Transverse colon (tissue), 4 donors: ENCODE data around the gene PRIM2. TPM values are rescaled to one million over a fixed set of nuclear protein-coding genes. Genes with fewer than 3 reads are reported as not detected.
"Not testable (repeated sequence)": the region's sequence is repeated elsewhere in the genome, so short reads cannot be mapped to it uniquely, and the experiment has no call there.

Source experiments
- DNase-seq: peaks from one replicate; pipeline ENCODE4 v3.0.0-alpha.2; 2019
- H3K27ac ChIP-seq, 4 donors: fragments of 200-600 bp; sonication (generic); 2 replicates each; pipeline ENCODE4 v1.5.1; 2016 to 2018; ENCODE audit warnings: inconsistent platforms in 4 of 4
- H3K27me3 ChIP-seq: fragments of 200-600 bp; sonication (generic); 2 replicates; pipeline ENCODE4 v1.5.1; 2017; ENCODE audit warnings: inconsistent platforms
- H3K36me3 ChIP-seq, 4 donors: fragments of 200-600 bp; sonication (generic); 2 replicates each; pipeline ENCODE4 v1.5.1; 2017 to 2019; ENCODE audit warnings: inconsistent platforms in 4 of 4
- H3K4me1 ChIP-seq, 4 donors: fragments of 200-600 bp; sonication (generic); 2 replicates each; pipeline ENCODE4 v1.5.1; 2017 to 2020; ENCODE audit warnings: inconsistent platforms in 4 of 4
- H3K4me3 ChIP-seq, 4 donors: fragments of 200-600 bp; sonication (generic); 1 replicate in 1 of 4; 2 replicates in 3 of 4; pipeline versions ENCODE4 v1.5.1 to v1.6.1; 2017 to 2019; ENCODE audit warnings: inconsistent platforms in 4 of 4
- H3K9me3 ChIP-seq, 2 donors: fragments of 200-600 bp; sonication (generic); 2 replicates each; pipeline ENCODE4 v1.5.1; 2017 to 2019; ENCODE audit warnings: inconsistent platforms in 2 of 2
- WGBS, 2 donors: methylation state at CpG; one replicate each; pipeline ENCODE4 v1.1.5; 2018; ENCODE audit warnings: low coverage in 1 of 2; 5-methylcytosine and 5-hydroxymethylcytosine counted together
- in situ Hi-C, 4 donors: fragments of 200-750 bp; cut with MboI; loops; one replicate each; pipeline versions ENCODE4 v1.15.0 to v1.15.1; 2017; ENCODE audit warnings: low sequenced_read_pairs in 3 of 4, low pct_ligation_motif_present in 1 of 4, low pct_unique_long_range_greater_than_20kb in 1 of 4
- intact Hi-C: fragments of 100-400 bp; cut with DNase I; formaldehyde crosslinking; loops from one replicate; pipeline ENCODE4 v1.15.1; 2023; ENCODE audit warnings: low total_unique reads
- total RNA-seq, 4 donors: library from RNA; depleted of rRNA; stranded (reverse); fragments of >200 nt; gene quantifications; one replicate each; pipeline ENCODE4 v1.1.0, GENCODE V29; 2016

Gene PRIM2
- total RNA-seq, 4 donors from 2014 or later = 9.6 to 47.4 (median 20.4) TPM

- H3K9me3 ChIP-seq, H3K4me3 ChIP-seq, H3K36me3 ChIP-seq, H3K27me3 ChIP-seq, H3K27ac ChIP-seq, H3K4me1 ChIP-seq, intact Hi-C loops, in situ Hi-C loops, DNase-seq: not testable (repeated sequence)
- WGBS, 2 donors = 79 to 92% methylated on average over 3 to 4 of the region's 4 CpGs
These were observed 51.7 kb downstream of the PRIM2 start for GRCh38 chr6:57368965-57369731.

GRCh38 chr6:57371779-57372178 lies 54.3 kb downstream of the PRIM2 start:
- intact Hi-C loops, H3K27ac ChIP-seq, DNase-seq, H3K4me1 ChIP-seq, H3K27me3 ChIP-seq, in situ Hi-C loops, H3K4me3 ChIP-seq, H3K36me3 ChIP-seq, H3K9me3 ChIP-seq: not testable (repeated sequence)
- WGBS, 2 donors = 78 to 80% methylated on average over 1 of the region's 1 CpG

- intact Hi-C loops, H3K36me3 ChIP-seq, DNase-seq, H3K4me3 ChIP-seq, H3K9me3 ChIP-seq, H3K27ac ChIP-seq, H3K27me3 ChIP-seq, in situ Hi-C loops, H3K4me1 ChIP-seq: not testable (repeated sequence)
- WGBS, 2 donors = 96% methylated on average over 4 of the region's 4 CpGs; no CpG with 5 or more reads in 1 of the 2 donors
These were observed 57.3 kb downstream of the PRIM2 start for GRCh38 chr6:57374764-57375163.

GRCh38 chr6:57376083-57376482 lies 58.7 kb downstream of the PRIM2 start:
- H3K36me3 ChIP-seq, H3K27me3 ChIP-seq, intact Hi-C loops, H3K27ac ChIP-seq, H3K9me3 ChIP-seq, H3K4me3 ChIP-seq, H3K4me1 ChIP-seq, DNase-seq, in situ Hi-C loops: not testable (repeated sequence)
- 95% methylated on average over 3 of the region's 3 CpGs; no CpG with 5 or more reads in 1 of the 2 donors for WGBS, 2 donors

GRCh38 chr6:57389038-57389592 lies 71.7 kb downstream of the PRIM2 start:
- intact Hi-C loops, H3K36me3 ChIP-seq, DNase-seq, H3K4me3 ChIP-seq, H3K27me3 ChIP-seq, in situ Hi-C loops, H3K9me3 ChIP-seq, H3K27ac ChIP-seq, H3K4me1 ChIP-seq: not testable (repeated sequence)
- 65 to 100% methylated on average over 1 to 2 of the region's 2 CpGs for WGBS, 2 donors

GRCh38 chr6:57390818-57391217 lies 73.4 kb downstream of the PRIM2 start:
- DNase-seq, H3K4me1 ChIP-seq, H3K27ac ChIP-seq, H3K27me3 ChIP-seq, H3K9me3 ChIP-seq, H3K36me3 ChIP-seq, in situ Hi-C loops, H3K4me3 ChIP-seq, intact Hi-C loops: not testable (repeated sequence)
- 89 to 100% methylated on average over 2 of the region's 2 CpGs for WGBS, 2 donors

- H3K4me3 ChIP-seq, H3K9me3 ChIP-seq, DNase-seq, H3K27ac ChIP-seq, intact Hi-C loops, H3K36me3 ChIP-seq, in situ Hi-C loops, H3K27me3 ChIP-seq, H3K4me1 ChIP-seq: not testable (repeated sequence)
- WGBS, 2 donors = 78 to 99% methylated on average over 3 of the region's 3 CpGs
These were observed 74.6 kb downstream of the PRIM2 start for GRCh38 chr6:57392047-57392446.

- H3K4me3 ChIP-seq, intact Hi-C loops: not testable (repeated sequence)
These were observed 101.9 kb downstream of the PRIM2 start for GRCh38 chr6:57419341-57419740.

More at GRCh38 chr6:57419341-57419740, 101.9 kb downstream of the PRIM2 start:
- H3K36me3 ChIP-seq, H3K27ac ChIP-seq, DNase-seq, H3K27me3 ChIP-seq, H3K9me3 ChIP-seq, H3K4me1 ChIP-seq, in situ Hi-C loops: not testable (repeated sequence)
